NOMO-1 treated with DMSO at 0.1 percent for 48 hours (cell line): ENCODE data around the gene KLRC2.
"Not testable (repeated sequence)": the region's sequence is repeated elsewhere in the genome, so short reads cannot be mapped to it uniquely, and the experiment has no call there.

ENCODE experiments used
- DNase-seq: peaks from one replicate; lab custom pipeline; 2025; ENCODE audit not compliant: unreplicated experiment; lab: John Stamatoyannopoulos, UW

Gene KLRC2

DNA sequence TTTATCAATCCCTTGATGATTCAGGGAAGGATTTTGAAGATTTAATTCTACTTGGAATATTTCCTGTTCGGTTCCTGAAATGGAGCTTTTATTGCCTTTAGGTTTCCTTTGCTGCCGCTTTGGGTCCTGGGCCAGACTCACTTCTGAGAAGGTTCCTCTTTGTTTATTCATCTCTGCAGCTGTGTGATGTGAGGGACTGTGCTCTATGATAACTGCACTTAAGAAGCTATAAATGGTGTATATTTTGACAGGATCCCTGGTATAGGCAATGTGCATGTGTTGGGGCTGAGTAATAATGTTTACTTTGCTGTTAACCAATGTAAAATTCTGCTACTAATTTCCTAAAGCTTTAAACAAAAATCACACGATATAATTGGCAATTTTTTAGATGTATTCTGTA lies at the start of gene KLRC2:
Gene KLRC2, minus strand, starts transcription at position 195 of the 400 bp plus-strand sequence. Its CDS starts 24 bp downstream, at position 171.
- peak; percentile 30 for DNase-seq

DNA sequence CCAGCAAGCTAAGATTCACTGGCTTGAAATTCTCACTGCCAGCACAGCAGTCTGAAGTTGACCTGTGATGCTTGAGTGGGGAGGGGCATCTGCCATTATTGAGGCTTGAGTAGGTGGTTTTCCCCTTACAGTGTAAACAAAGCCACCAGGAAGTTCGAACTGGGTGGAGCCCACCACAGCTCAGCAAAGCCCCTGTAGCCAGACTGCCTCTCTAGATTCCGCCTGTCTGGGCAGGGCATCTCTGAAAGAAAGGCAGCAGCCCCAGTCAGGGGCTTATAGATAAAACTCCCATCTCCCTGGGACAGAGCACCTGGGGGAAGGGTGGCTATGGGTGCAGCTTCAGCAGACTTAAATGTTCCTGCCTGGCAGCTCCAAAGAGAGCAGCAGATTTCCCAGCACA lies 46.1 kb upstream of the KLRC2 start:
- not testable (repeated sequence) for DNase-seq

DNA sequence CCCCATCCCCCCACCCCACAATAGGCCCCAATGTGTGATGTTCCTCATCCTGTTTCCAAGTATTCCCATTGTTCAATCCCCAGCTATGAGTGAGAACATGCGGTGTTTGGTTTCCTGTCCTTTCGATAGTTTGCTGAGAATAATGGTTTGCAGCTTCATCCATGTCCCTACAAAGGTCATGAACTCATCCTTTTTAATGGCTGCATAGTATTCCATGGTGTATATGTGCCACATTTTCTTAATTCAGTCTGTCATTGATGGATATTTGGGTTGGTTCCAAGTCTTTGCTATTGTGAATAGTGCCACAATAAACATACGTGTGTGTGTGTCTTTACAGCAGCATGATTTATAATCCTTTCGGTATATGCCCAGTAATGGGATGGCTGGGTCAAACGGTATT lies 37.0 kb upstream of the KLRC2 start:
- not testable (repeated sequence) for DNase-seq

DNA sequence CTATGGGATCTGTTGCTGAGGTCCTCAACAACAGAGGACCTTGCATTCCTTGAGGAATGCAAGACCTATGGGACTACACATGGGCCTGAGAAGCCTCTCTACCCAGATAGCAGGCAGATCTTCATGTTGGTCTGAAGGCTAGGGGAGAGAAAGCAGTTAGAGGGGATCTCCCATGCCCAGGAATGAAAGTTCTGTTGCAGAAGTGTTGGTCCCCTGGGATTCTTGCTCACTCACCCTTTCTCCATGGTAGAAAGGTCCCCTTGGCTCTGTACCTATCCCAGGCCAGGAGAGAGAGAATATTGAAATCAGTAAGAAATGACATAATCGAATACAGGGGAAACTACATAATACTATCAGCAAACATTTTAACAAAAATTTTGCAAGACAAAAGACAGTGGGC lies 33.9 kb upstream of the KLRC2 start:
- DNase-seq, result no peak

DNA sequence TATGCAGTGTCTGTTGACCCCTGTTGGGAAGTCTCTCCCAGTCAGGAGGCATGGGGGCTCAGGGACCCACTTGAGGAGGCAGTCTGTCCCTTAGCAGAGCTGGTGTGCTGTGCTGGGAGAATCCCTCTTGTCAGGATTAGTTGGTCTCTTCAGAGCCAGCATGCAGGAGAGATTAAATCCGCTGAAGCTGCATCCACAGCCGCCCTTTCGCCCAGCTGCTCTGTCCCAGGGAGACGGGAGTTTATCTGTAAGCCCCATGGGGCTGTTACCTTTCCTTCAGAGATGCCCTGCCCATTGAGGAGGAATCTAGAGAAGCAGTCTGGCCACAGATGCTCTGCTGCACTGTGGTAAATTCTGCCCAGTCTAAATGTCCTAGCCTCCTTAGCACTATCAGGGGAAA lies 30.5 kb upstream of the KLRC2 start:
- DNase-seq, result no peak

DNA sequence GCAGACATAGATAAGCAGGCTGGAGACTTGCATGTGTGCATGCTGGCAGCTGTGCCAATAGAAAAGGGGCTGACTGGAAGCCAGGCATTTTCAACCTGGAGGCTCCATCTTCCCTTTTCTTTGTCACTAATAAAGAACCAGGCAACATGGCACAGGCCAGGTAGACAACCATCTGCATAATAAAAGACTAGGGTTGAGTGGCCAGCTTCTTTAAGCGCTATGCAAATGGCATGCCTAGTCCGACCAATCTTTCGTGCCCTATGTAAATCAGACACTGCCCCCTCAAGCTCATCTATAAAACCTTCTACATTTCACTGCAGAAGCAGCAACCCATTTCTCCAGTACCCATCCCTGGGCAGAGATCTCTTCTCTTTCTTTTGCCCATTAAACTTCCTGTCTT lies 21.9 kb upstream of the KLRC2 start:
- DNase-seq, result no peak

DNA sequence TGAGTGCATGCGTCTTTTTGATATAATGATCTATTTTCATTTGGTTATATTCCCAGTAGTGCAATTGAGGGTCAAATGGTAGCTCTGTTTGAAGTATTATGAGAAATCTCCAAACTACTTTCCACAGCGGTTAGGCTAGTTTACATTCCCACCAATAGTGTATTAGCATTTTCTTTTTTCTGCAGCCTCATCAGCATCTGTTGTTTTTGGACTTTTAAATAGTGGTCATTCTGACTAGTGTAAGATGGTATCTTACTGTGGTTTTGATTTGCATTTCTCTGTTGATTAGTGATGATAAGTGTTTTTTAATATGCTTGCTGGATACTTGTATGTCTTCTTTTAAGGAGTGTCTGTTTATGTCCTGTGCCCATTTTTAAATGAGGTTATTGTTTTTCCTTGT lies 21.0 kb upstream of the KLRC2 start:
- no peak for DNase-seq

DNA sequence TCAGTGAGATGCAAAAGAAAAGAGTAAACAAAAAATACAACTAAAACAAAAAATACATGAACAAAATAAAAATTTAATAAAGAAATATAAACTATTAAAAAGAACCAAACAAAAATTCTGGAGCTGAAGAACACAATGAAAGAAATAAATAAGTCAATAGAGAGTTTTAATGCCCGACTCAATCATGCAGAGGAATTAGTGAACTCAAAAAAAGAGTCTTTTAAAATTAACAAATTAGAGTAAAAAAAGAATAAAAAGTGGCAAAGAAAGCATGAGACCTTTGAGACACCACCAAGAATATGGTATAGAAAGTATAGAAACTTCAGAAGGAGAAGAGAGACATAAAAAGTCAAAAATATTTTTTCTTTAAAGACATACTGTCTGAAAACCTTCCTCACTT lies 20.0 kb upstream of the KLRC2 start:
- DNase-seq, result no peak

DNA sequence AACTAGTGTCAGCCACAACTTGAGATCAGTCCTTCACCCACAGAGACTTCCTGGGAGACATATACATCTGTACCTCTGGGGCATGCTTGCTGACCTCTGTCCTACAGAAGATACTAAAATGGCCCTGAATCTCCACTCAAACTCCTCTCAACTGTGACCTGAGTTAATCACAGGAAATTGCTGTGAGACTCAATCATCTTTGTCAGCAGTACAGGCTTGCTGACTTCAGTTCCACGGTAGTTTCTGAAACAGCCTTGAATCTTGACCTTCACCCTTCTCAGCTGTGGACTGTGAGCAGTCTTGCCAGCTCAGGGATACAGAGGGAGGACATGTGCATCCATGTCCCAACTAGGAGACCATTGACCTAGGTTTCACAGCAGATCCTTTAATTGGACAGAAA lies 18.7 kb upstream of the KLRC2 start:
- DNase-seq, result no peak

DNA sequence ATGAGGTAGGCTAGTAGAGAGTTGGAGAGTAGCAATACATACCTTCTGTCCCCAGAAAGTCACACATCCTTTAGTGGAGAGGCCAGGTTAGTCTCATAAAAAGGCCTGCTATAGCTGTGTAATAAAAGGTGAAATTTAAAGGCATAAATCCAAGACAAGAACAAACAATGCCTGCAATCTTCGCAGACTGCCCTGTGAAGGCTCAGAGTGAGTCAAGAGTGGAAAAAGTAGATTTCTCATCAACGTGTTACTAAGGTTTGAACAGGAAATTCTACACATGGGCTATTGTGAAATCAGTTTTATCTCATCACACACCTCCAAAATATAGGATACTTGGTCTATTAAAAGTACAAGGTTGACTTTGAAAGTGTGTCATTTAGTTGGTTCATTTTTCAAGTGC lies 17.3 kb upstream of the KLRC2 start, which contains the start of gene KLRC1:
Gene KLRC1, minus strand, starts transcription at position 222 of the 400 bp plus-strand sequence. CDS start 2,221 bp downstream, outside the sequence.
- DNase-seq, result no peak

DNA sequence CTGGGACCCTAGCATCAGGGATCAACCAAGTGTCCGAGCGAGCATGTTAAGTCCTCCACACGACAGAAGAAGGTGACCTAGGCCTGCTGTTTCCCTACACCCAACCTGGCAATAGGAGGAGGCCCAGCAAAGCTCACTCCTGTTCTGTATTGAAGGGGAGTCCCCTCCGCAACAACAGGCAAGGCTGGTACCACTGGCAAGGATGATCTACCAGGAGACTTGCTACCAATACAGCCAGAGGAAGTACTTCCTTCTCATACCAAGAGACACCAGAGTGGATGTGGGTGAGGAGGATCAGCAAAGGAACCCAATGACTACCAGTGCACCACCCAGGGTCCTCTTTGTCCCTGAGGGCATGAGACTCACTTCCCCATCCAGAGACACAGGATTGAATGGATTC lies 12.4 kb upstream of the KLRC2 start:
- DNase-seq, result no peak

DNA sequence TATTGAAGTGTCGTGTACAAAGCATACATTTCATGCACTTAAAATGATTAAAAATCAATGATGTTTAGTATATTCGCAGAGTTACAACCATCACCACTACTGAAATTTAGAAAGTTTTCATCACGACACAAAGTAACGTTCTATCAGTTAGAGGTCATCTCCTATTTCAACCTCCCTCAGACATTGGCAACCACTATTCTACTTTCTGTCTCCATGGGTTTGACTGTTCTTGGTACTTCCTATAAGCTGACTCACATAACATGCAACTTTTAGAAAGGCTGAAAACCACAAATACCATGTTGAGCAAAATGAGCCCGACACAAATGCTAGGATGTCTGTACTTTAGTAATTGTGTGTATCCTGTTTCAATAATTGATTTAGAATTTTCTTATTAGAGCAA lies 10.2 kb upstream of the KLRC2 start:
- not testable (repeated sequence) for DNase-seq

DNA sequence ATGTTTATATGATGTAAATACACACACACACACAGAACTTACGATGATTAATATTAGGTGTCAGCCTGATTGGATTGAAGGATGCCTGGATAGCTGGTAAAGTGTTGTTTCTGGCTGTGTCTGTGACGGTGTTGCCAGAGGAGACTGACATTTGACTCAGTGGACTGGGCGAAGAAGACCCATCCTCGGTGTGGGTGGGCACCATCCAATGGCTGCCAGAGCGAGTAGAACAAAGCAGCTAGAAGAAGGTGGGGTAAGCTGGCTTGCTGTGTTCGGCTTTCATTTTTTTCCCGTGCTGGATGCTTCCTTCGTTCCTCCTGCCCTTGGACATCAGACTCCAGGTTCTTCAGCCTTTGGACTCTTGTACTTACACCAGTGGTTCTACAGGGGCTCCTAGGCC lies 5.3 kb upstream of the KLRC2 start:
- DNase-seq, result not testable (repeated sequence)

DNA sequence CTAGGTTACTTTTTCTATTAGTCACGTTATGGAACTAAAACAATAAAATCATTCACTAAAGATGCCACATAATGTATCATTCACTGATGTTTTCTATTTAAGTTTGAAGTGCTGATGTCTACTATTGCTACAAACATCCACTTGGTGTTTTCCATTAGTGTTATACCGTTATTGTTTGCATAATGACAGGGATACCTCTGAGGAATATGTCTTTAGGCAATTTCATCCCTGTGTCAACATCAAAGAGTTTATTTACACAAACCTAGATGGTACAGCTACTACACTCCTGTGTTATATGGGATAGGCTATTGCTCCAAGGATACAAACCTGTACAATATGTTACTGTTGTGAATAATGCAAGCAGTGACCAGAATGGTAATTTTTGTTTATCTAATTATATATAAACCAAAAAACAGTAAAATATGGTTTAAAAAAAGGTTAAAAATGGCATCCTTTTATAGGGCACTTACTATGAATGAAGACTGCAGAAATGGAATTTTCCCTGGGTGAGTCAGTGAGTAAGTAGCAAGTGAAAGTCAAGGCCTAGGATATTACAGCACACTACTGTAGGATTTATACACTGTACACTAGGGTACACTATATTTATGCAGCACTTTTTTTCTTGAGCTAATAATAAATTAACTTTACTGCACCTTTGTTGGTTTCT lies 3.9 kb upstream of the KLRC2 start:
- DNase-seq, result not testable (repeated sequence)

DNA sequence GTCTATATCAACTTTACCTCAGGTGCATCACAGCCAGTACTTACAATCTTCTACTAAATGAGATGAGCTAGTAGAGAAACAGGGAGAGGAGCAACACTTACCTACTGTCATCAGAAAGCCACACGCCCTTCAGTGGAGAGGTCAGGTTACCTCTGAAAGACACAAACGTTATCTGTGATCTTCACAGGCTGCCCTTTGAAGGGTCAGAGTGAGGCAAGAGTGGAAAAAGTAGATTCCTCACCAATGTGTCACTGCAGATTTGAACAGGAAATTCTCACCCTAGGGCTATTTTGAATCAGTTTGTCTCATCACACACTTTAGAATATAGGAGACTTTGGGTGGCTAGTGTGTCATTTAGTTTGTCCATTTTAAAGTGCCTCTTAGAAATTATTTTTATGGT lies 1.8 kb upstream of the KLRC2 start:
- DNase-seq, result not testable (repeated sequence)

DNA sequence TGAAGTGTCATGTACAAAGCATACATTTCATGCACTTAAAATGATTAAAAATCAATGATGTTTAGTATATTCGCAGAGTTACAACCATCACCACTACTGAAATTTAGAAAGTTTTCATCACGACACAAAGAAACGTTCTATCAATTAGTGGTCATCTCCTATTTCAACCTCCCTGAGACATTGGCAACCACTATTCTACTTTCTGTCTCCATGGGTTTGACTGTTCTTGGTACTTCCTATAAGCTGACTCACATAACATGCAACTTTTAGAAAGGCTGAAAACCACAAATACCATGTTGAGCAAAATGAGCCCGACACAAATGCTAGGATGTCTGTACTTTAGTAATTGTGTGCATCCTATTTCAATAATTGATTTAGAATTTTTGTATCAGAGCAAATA lies 5.2 kb downstream of the KLRC2 start:
- DNase-seq, result peak; percentile 31

DNA sequence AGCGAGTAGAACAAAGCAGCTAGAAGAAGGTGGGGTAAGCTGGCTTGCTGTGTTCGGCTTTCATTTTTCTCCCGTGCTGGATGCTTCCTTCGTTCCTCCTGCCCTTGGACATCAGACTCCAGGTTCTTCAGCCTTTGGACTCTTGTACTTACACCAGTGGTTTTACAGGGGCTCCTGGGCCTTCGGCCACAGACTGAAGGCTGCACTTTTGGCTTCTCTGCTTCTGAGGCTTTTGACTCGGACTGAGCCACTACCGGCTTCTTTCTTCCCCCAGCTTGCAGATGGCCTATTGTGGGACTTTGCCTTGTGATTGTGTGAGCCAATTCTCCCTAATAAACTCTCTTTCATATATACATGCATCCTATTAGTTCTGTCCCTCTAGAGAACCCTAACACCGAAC lies 9.9 kb downstream of the KLRC2 start:
- DNase-seq, result not testable (repeated sequence)

DNA sequence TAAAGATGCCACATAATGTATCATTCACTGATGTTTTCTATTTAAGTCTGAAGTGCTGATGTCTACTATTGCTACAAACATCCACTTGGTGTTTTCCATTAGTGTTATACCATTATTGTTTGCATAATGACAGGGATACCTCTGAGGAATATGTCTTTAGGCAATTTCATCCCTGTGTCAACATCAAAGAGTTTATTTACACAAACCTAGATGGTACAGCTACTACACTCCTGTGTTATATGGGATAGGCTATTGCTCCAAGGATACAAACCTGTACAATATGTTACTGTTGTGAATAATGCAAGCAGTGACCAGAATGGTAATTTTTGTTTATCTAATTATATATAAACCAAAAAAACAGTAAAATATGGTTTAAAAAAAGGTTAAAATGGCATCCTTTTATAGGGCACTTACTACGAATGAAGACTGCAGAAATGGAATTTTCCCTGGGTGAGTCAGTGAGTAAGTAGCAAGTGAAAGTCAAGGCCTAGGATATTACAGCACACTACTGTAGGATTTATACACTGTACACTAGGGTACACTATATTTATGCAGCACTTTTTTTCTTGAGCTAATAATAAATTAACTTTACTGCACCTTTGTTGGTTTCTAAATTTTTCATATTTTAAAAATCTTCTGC lies 11.4 kb downstream of the KLRC2 start:
- DNase-seq, result not testable (repeated sequence)

DNA sequence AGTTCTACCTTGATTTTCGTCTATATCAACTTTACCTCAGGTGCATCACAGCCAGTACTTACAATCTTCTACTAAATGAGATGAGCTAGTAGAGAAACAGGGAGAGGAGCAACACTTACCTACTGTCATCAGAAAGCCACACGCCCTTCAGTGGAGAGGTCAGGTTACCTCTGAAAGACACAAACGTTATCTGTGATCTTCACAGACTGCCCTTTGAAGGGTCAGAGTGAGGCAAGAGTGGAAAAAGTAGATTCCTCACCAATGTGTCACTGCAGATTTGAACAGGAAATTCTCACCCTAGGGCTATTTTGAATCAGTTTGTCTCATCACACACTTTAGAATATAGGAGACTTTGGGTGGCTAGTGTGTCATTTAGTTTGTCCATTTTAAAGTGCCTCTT lies 13.7 kb downstream of the KLRC2 start:
- DNase-seq, result not testable (repeated sequence)

DNA sequence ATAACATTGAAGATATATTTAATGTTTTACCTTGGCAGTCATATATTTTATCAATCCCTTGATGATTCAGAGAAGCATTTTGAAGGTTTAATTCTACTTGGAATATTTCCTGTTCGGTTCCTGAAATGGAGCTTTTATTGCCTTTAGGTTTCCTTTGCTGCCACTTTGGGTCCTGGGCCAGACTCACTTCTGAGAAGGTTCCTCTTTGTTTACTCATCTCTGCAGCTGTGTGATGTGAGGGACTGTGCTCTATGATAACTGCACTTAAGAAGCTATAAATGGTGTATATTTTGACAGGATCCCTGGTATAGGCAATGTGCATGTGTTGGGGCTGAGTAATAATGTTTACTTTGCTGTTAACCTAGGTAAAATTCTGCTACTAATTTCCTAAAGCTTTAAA lies 15.5 kb downstream of the KLRC2 start, which contains the start of gene KLRC3:
Gene KLRC3, minus strand, starts transcription at position 262 of the 400 bp plus-strand sequence. Its CDS starts 45 bp downstream, at position 217.
- not testable (repeated sequence) for DNase-seq

DNA sequence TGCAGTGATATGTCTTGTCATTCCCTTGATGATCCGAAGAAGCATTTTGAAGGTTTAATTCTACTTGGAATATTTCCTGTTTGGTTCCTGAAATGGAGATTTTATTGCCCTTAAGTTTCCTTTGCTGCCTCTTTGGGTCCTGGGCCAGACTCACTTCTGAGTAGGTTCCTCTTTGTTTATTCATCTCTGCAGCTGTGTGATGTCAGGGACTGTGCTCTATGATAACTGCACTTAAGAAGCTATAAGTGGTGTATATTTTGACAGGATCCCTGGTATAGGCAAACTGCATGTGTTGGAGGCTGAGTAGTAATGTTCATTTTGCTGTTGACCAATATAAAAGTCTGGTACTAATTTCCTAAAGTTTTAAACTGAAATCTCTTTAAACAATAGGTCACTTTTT lies 26.4 kb downstream of the KLRC2 start, which contains the start of gene KLRC4:
Gene KLRC4, minus strand, starts transcription at position 366 of the 400 bp plus-strand sequence. Its CDS starts 182 bp downstream, at position 184.
- peak; percentile 32 for DNase-seq

DNA sequence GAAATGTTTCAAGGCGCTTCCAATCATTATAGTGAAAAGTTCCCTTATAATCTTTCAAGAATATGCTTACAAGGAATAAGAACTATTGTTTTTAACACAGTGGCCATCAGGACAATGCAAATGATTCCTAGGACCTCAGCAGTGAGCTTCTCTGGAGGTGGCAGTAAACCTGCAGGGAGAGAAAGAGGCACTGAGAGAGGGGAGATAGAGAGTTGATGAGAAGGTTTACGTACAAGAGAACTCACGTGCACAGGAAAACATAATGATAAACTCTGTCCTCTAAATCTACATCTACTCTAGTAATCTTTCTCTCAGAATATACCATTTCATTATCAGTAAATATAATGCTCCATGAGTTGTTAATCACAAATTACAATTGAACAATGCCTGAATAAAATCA lies 27.0 kb downstream of the KLRC2 start:
- no peak for DNase-seq
